NCI-H510A (cell line): Measurements from ENCODE around the gene INTS1.
"Not testable (repeated sequence)": the region's sequence is repeated elsewhere in the genome, so short reads cannot be mapped to it uniquely, and the experiment has no call there.

Experiments used
- DNase-seq: peaks from one replicate; lab custom pipeline; 2025; lab: John Stamatoyannopoulos, UW

INTS1 gene

GRCh38 chr7:1529383-1530116 lies 25.4 kb upstream of the INTS1 start:
- no peak for DNase-seq

GRCh38 chr7:1526271-1526754 lies 22.1 kb upstream of the INTS1 start:
- DNase-seq = no peak

- DNase-seq = no peak
Measured at GRCh38 chr7:1525409-1525808, 21.2 kb upstream of the INTS1 start.

- DNase-seq = no peak
Measured at GRCh38 chr7:1523844-1524243, 19.7 kb upstream of the INTS1 start.

GRCh38 chr7:1523208-1523607 lies 19.0 kb upstream of the INTS1 start:
- DNase-seq = no peak

GRCh38 chr7:1521456-1521855 lies 17.3 kb upstream of the INTS1 start:
- DNase-seq = no peak

- DNase-seq = no peak
Measured at GRCh38 chr7:1520539-1521234, 16.5 kb upstream of the INTS1 start.

- not testable (repeated sequence) for DNase-seq
Measured at GRCh38 chr7:1519322-1519922, 15.2 kb upstream of the INTS1 start.

GRCh38 chr7:1516586-1517251 lies 12.5 kb upstream of the INTS1 start:
- no peak for DNase-seq

GRCh38 chr7:1515509-1515967 lies 11.3 kb upstream of the INTS1 start:
- not testable (repeated sequence) for DNase-seq

- no peak for DNase-seq
Measured at GRCh38 chr7:1514995-1515401, 10.8 kb upstream of the INTS1 start.

- no peak for DNase-seq
Measured at GRCh38 chr7:1514407-1514806, 10.2 kb upstream of the INTS1 start.

- no peak for DNase-seq
Measured at GRCh38 chr7:1513657-1514095, 9.5 kb upstream of the INTS1 start.

GRCh38 chr7:1512781-1513656 lies 8.8 kb upstream of the INTS1 start:
- no peak for DNase-seq

- DNase-seq = no peak
Measured at GRCh38 chr7:1511444-1512422, 7.5 kb upstream of the INTS1 start.

- DNase-seq = no peak
Measured at GRCh38 chr7:1510780-1511154, 6.6 kb upstream of the INTS1 start.

- DNase-seq = no peak
Measured at GRCh38 chr7:1509226-1509625, 5.0 kb upstream of the INTS1 start.

GRCh38 chr7:1508277-1508758 lies 4.1 kb upstream of the INTS1 start:
- DNase-seq = no peak

- DNase-seq = peak; percentile 67
Measured at GRCh38 chr7:1505731-1506550, 1.8 kb upstream of the INTS1 start.
